ENCODE measurements around the gene IFITM5.

Gene IFITM5

DNA sequence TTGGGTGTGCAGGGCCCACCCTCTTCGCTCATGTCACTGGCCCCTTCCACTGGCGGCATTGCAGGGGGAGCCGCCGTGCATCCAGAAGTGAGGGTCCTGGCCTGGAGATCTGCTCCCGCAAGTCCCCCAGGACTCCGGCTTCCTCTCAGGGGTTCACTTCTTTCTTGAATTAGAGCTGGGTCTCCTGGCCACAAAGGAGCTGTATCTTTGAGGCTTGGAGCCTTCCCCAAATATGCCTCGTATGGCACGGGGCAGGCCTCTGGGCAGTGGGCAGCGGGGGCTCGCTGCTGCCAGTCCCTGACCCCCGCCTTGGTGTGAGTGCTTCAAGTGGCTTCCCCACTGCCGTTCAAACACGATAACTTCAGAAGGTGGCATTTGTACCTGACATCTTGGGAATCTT is 28.7 kb upstream of the IFITM5 start:
- no peak for TF ChIP-seq ZNF70 (CRISPR knock-in tag; IDR thresholded peaks at IDR 0.05)
- TF ChIP-seq ISL1 (CRISPR knock-in tag; IDR thresholded peaks at IDR 0.05) = no peak
- TF ChIP-seq ESRRG (CRISPR knock-in tag; IDR thresholded peaks at IDR 0.05) = no peak
- TF ChIP-seq GLIS3 (CRISPR knock-in tag; IDR thresholded peaks at IDR 0.05) = no peak
- TF ChIP-seq BACH2 (CRISPR knock-in tag; IDR thresholded peaks at IDR 0.05; ENCODE audit: borderline replicate concordance) = no peak
- no peak for TF ChIP-seq SNAI2 (CRISPR knock-in tag; IDR thresholded peaks at IDR 0.05)
- TF ChIP-seq ZFP3 (CRISPR knock-in tag; IDR thresholded peaks at IDR 0.05) = no peak
- TF ChIP-seq ZC3H10 (CRISPR knock-in tag; IDR thresholded peaks at IDR 0.05) = no peak
- no peak for TF ChIP-seq ZFP30 (CRISPR knock-in tag; IDR thresholded peaks at IDR 0.05)
- TF ChIP-seq ZNF565 (CRISPR knock-in tag; conservative IDR thresholded peaks at IDR 0.05; ENCODE audit: low read depth) = no peak
- no peak for TF ChIP-seq TOX (CRISPR knock-in tag; IDR thresholded peaks at IDR 0.05; ENCODE audit: borderline replicate concordance)
- TF ChIP-seq CSDC2 (CRISPR knock-in tag; IDR thresholded peaks at IDR 0.05) = no peak
- TF ChIP-seq ZNF8 (CRISPR knock-in tag; IDR thresholded peaks at IDR 0.05) = no peak
- TF ChIP-seq, protein P1, sequence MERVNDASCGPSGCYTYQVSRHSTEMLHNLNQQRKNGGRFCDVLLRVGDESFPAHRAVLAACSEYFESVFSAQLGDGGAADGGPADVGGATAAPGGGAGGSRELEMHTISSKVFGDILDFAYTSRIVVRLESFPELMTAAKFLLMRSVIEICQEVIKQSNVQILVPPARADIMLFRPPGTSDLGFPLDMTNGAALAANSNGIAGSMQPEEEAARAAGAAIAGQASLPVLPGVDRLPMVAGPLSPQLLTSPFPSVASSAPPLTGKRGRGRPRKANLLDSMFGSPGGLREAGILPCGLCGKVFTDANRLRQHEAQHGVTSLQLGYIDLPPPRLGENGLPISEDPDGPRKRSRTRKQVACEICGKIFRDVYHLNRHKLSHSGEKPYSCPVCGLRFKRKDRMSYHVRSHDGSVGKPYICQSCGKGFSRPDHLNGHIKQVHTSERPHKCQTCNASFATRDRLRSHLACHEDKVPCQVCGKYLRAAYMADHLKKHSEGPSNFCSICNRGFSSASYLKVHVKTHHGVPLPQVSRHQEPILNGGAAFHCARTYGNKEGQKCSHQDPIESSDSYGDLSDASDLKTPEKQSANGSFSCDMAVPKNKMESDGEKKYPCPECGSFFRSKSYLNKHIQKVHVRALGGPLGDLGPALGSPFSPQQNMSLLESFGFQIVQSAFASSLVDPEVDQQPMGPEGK (CRISPR knock-in tag; IDR thresholded peaks at IDR 0.05; ENCODE audit: borderline replicate concordance) = no peak
- TF ChIP-seq PPARA (CRISPR knock-in tag; IDR thresholded peaks at IDR 0.05; ENCODE audit: borderline replicate concordance) = no peak
- TF ChIP-seq TCF4 (CRISPR knock-in tag; IDR thresholded peaks at IDR 0.05; ENCODE audit: borderline replicate concordance) = no peak
- TF ChIP-seq CSRNP3 (CRISPR knock-in tag; IDR thresholded peaks at IDR 0.05) = no peak
- no peak for TF ChIP-seq RARB (CRISPR knock-in tag; IDR thresholded peaks at IDR 0.05)
- no peak for ATAC-seq

DNA sequence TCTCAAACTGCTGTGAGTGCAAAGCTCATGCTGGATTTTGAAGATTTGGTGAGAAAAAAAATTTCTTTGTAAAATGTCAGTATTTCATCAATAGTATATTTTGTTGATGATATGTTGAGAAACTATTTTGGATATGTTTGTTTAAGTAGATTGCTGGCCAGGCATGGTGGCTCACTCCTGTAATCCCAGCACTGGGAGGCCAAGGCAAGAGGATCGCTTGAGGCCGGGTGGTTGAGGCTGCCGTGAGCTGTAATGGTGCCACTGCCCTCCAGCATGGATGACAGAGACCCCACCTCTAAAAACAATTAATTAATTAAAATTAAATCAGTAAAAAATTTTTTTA is 28.2 kb upstream of the IFITM5 start:
- no peak for ATAC-seq
- TF ChIP-seq ZFP3 (CRISPR knock-in tag; IDR thresholded peaks at IDR 0.05) = no peak
- no peak for TF ChIP-seq RARB (CRISPR knock-in tag; IDR thresholded peaks at IDR 0.05)
- no peak for TF ChIP-seq TOX (CRISPR knock-in tag; IDR thresholded peaks at IDR 0.05; ENCODE audit: borderline replicate concordance)
- no peak for TF ChIP-seq SNAI2 (CRISPR knock-in tag; IDR thresholded peaks at IDR 0.05)
- no peak for TF ChIP-seq ZC3H10 (CRISPR knock-in tag; IDR thresholded peaks at IDR 0.05)
- TF ChIP-seq CREB5 (CRISPR knock-in tag; IDR thresholded peaks at IDR 0.05; ENCODE audit: low read depth) = no peak
- no peak for TF ChIP-seq TCF4 (CRISPR knock-in tag; IDR thresholded peaks at IDR 0.05; ENCODE audit: borderline replicate concordance)
- TF ChIP-seq TSHZ2 (CRISPR knock-in tag; IDR thresholded peaks at IDR 0.05) = no peak
- no peak for TF ChIP-seq ZFP30 (CRISPR knock-in tag; IDR thresholded peaks at IDR 0.05)
- no peak for TF ChIP-seq ARNTL (CRISPR knock-in tag; IDR thresholded peaks at IDR 0.05; ENCODE audit: borderline replicate concordance, low read depth)
- no peak for TF ChIP-seq OSR1 (CRISPR knock-in tag; IDR thresholded peaks at IDR 0.05)
- TF ChIP-seq GLIS3 (CRISPR knock-in tag; IDR thresholded peaks at IDR 0.05) = no peak
- no peak for TF ChIP-seq CSDC2 (CRISPR knock-in tag; IDR thresholded peaks at IDR 0.05)
- TF ChIP-seq, protein P2, sequence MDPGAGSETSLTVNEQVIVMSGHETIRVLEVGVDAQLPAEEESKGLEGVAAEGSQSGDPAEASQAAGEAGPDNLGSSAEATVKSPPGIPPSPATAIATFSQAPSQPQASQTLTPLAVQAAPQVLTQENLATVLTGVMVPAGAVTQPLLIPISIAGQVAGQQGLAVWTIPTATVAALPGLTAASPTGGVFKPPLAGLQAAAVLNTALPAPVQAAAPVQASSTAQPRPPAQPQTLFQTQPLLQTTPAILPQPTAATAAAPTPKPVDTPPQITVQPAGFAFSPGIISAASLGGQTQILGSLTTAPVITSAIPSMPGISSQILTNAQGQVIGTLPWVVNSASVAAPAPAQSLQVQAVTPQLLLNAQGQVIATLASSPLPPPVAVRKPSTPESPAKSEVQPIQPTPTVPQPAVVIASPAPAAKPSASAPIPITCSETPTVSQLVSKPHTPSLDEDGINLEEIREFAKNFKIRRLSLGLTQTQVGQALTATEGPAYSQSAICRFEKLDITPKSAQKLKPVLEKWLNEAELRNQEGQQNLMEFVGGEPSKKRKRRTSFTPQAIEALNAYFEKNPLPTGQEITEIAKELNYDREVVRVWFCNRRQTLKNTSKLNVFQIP (CRISPR knock-in tag; IDR thresholded peaks at IDR 0.05; ENCODE audit: borderline replicate concordance, low read depth) = no peak
- no peak for TF ChIP-seq ZNF8 (CRISPR knock-in tag; IDR thresholded peaks at IDR 0.05)
